ENCODE results near the gene DEF6. TPM values are rescaled to one million over a fixed set of nuclear protein-coding genes. Genes with fewer than 3 reads are reported as not detected.

Gene DEF6
- total and polyA plus RNA-seq, 2 of the 8 experiments (the other 6 are each of a cell fraction or from before 2014, with no cell fraction given), result 3.3 to 4.1 TPM

- no peaks in the 10 kb centered on the region; a peak in 1 of 7 replicates for H3K27me3 ChIP-seq (replicated peaks in 1 of 4; ENCODE audit: control insufficient read depth in 3 of 4, extremely low read depth in 1 of 4, insufficient read depth in 3 of 4, low read length in 3 of 4)
- CTCF ChIA-PET (ENCODE audit: partially characterized antibody), result interaction anchor here (0.5 to 20.6 kb wide), 13 partner anchors 9 to 574 kb away, joined by 3 to 358 read pairs (median 3); partner anchors contain the start of genes ARMC12 and DEF6
- no peak overlapping the region for H2AFZ ChIP-seq (ENCODE audit: low read length)
- no peaks in the 10 kb centered on the region for H3K36me3 ChIP-seq (ENCODE audit: control insufficient read depth in 2 of 4, insufficient read depth in 4 of 4, low read length in 3 of 4)
- 94% methylated on average over 9 of the region's 9 CpGs; no CpG with 5 or more reads in 1 of the 2 experiments for WGBS, 2 experiments (ENCODE audit: extremely low coverage in 1 of 2, insufficient coverage in 1 of 2, insufficient read length in 1 of 2, insufficient replicate concordance in 2 of 2, low coverage in 1 of 2, low lambda C conversion rate in 2 of 2, missing lambda C conversion rate in 1 of 2)
- TF ChIP-seq FOSL1 (IDR thresholded peaks at IDR 0.05; ENCODE audit: insufficient read depth, low read depth, low read length), result no peak
- no peak for TF ChIP-seq CHD2 (IDR thresholded peaks at IDR 0.05; ENCODE audit: low read length)
- no peak for TF ChIP-seq CTCF (IDR thresholded peaks at IDR 0.05; ENCODE audit: control extremely low read depth in 1 of 3, insufficient read depth in 1 of 3, low read depth in 1 of 3, low read length in 3 of 3)
- no peak overlapping the region for H2BK120ac ChIP-seq (replicated peaks; ENCODE audit: low read depth, low read length)
- no peak overlapping the region for H3K23ac ChIP-seq (ENCODE audit: insufficient read length)
- DNase-seq (ENCODE audit: low read depth in 1 of 2, low spot score in 2 of 2) (no peak), FAIRE-seq (no peak)
- H3K23me2 ChIP-seq (ENCODE audit: low read depth, low read length), result no peaks in the 10 kb centered on the region
- no peak overlapping the region for H2AK5ac ChIP-seq (ENCODE audit: low read depth, low read length)
- no peak overlapping the region for H3K4me2 ChIP-seq (ENCODE audit: insufficient read depth in 1 of 2, low read depth in 2 of 2, low read length in 2 of 2)
- H3K9me3 ChIP-seq (ENCODE audit: insufficient read depth in 2 of 2, low read depth in 1 of 2, low read length in 1 of 2), result no peaks in the 10 kb centered on the region
- no peak overlapping the region for H4K8ac ChIP-seq (ENCODE audit: extremely low read depth, insufficient read depth, low read length)
- H4K20me1 ChIP-seq (replicated peaks in 1 of 2; ENCODE audit: control insufficient read depth in 1 of 2, insufficient read depth in 2 of 2, low read length in 2 of 2), result peaks cover 0 to 1% of the 10 kb centered on the region in 2 experiments
- no peak overlapping the region for H4K5ac ChIP-seq (ENCODE audit: insufficient read length, low read depth, low read length)
- H2BK15ac ChIP-seq (ENCODE audit: low read length), result no peak overlapping the region
- peak overlapping the region; percentile 80; the same call in 1 of the 2 replicates for H2BK12ac ChIP-seq (ENCODE audit: low read depth, low read length)
- H3K4ac ChIP-seq (replicated peaks; ENCODE audit: insufficient read length, low read depth, low read length), result no peak overlapping the region
- H3K14ac ChIP-seq (ENCODE audit: insufficient read length), result no peak overlapping the region
- H3K79me1 ChIP-seq (ENCODE audit: low read depth, low read length), result no peaks in the 10 kb centered on the region
- H3K79me2 ChIP-seq (ENCODE audit: control insufficient read depth in 1 of 2, insufficient read depth in 2 of 2, low read length in 2 of 2), result no peaks in the 10 kb centered on the region
- H3K27ac ChIP-seq (ENCODE audit: low read depth, low read length), result no peak overlapping the region
- H3K56ac ChIP-seq (replicated peaks; ENCODE audit: insufficient read length, low read depth, low read length), result no peak overlapping the region
- H3K9ac ChIP-seq (replicated peaks in 1 of 4; ENCODE audit: extremely low read depth in 1 of 4, low read depth in 3 of 4, low read length in 3 of 4), result no peak overlapping the region
- no peaks in the 10 kb centered on the region for H3K4me1 ChIP-seq (replicated peaks in 1 of 4; ENCODE audit: control insufficient read depth in 3 of 4, insufficient read depth in 4 of 4, low read length in 3 of 4)
- H3K4me3 ChIP-seq (ENCODE audit: extremely low read depth in 1 of 4, insufficient read depth in 2 of 4, low read depth in 3 of 4, low read length in 4 of 4), result no peak overlapping the region
- no peak overlapping the region for H2BK20ac ChIP-seq (ENCODE audit: low read length)
- no peak overlapping the region for H4K91ac ChIP-seq (replicated peaks; ENCODE audit: insufficient read length, low read length)
- H3K18ac ChIP-seq (ENCODE audit: extremely low read depth, low read length), result no peak overlapping the region
- H2BK5ac ChIP-seq (ENCODE audit: low read depth, low read length), result no peak overlapping the region
- POLR2A ChIA-PET (ENCODE audit: partially characterized antibody), result interaction anchor here (0.6 to 1.8 kb wide), 7 partner anchors 8 to 162 kb away, joined by 3 to 5 read pairs (median 3); no protein-coding TSS in a partner anchor
Observed at GRCh38 chr6:35309611-35310264, 12.1 kb downstream of the DEF6 start.
